GM03348 (cell line): Measurements from ENCODE around the gene RNU1-1.
"Not testable (repeated sequence)": the region's sequence is repeated elsewhere in the genome, so short reads cannot be mapped to it uniquely, and the experiment has no call there.

Source experiments
- DNase-seq: peaks from one replicate; pipeline ENCODE4 v3.0.0; 2012; ENCODE audit warnings: low spot score

The RNU1-1 gene

DNA sequence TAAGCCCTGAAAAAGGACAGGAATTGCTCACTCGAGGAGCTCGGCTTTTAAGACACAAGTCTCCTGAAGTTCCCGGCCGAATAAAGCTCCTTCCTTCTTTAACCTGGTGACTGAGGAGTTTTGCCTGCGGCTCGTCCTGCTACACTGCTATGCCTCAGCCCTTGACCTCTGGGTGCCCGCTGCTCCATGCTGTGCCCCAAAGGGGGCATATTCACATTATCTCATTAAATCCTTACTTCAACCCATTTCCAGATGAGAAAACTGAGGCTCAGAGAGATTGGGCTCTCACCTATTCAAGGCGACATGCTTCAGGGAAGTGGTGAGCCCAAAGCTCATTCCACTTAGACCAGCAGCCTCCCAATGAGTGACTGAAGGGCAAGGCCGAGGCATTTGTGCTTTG lies 20.4 kb downstream of the RNU1-1 start:
- DNase-seq, result not testable (repeated sequence)

DNA sequence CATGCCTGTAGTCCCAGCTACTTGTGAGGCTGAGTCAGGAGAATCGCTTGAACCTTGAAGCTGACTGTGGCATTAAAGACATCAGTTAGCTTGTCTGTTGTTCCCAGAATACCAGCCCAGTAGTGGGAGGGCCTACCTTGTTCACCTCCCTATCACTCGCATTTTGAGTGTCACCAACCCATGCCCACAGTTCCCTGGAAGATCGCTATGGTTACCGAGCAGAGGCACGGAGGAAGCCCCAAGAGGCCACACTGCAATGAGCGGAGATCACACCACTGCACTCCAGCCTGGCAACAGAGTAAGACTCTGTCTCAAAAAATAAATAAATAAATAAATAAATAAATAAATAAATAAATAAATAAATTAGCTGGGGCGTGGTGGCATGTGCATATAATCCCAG lies 21.1 kb downstream of the RNU1-1 start:
- not testable (repeated sequence) for DNase-seq

DNA sequence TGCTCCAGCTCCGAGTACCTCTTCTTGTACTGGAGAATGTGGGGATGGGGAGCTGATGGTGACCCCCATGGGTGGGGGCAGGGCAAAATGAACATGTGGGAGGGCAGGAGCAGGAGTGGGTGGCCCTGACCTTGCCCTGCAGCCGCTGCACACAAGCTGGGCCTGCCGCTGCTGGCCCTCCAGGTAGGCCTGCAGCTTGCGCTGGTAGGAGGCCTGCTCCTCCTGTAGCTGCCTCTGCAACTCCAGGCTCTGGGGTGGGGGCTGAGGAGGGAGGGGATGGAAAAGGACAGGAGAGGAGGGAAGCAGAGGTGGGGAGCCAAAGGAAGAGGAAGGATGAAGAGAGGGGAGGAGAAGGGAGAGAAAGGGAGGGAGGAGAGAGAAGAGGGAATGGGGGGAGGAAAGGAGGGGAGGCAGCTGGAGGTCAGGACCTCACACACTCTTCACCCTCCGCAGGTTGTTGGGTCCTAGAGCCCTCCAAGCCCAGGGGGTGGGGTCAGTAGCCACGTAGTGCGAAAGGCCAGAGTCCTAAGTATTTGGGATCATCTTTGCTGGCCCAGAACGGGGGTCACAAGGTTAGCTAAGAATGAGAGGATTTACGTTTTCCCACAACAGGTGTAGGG lies 22.9 kb downstream of the RNU1-1 start:
- no peak for DNase-seq

DNA sequence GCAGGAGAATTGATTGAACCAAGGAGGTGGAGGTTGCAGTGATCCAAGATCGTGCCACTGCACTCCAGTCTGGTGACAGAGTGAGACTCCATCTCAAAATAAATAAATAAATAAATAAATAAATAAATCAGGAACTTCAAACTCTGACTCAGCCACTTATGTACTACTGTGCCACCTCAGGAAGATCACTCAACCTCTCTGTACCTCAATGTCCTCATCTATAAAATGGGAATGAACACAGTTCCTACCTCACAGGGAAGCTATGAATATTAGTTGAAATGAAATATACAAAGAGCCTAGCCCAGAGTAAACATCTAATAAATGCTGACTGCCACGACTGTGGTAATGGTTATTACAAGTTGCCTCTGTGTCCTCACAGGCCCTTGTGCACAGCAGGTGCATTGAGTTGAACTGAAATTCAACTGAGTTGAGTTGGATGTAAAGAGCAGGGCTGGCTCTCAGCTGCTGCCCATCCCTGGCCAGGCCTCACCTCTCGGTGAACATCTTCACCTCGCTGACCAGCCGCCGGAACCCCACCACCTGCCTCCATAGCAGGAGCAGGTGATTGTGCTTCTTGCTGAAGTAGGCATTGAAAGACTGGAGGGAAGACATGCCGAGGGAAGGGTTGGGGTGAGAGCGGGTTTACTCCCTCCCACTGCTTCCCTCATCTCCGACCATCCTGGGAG lies 24.7 kb downstream of the RNU1-1 start:
- not testable (repeated sequence) for DNase-seq

DNA sequence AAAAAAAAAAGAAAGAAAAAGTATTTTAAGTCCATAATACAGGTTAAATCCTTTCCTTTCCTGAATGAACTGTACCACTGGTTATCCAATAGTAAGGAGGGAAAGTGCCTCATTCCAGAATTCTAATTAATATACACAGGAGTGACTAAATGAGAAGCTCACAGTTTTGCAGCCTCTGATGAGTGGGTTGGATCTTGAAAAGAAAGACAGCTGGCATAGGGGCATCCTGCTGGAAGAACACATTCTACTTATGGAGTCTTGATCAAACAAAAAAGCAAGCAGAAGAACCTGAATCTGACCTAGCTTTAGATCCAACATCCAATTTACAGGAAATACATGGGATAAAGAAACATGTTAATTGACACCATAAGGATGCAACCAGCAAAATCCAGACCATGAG lies 27.1 kb downstream of the RNU1-1 start:
- not testable (repeated sequence) for DNase-seq

DNA sequence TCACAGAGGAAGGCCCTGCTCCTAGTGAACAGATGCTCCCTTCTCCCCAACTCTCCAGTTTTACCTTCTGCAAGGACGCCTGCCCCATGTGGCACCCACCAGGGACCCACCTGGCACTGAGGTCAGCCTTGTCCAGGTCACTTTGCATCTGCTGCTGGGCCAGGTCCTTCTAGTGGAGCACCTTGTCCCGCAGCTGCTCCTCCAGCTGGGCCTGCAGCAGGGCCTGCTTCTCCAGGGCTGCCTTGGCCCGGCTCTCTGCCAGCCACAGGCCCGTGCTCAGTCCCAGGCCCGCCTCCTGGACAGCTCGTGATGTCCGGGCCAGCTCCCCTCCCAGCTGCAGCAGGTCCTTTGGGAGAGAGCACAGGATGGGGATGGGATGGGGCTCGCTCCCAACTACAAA lies 27.8 kb downstream of the RNU1-1 start:
- not testable (repeated sequence) for DNase-seq

DNA sequence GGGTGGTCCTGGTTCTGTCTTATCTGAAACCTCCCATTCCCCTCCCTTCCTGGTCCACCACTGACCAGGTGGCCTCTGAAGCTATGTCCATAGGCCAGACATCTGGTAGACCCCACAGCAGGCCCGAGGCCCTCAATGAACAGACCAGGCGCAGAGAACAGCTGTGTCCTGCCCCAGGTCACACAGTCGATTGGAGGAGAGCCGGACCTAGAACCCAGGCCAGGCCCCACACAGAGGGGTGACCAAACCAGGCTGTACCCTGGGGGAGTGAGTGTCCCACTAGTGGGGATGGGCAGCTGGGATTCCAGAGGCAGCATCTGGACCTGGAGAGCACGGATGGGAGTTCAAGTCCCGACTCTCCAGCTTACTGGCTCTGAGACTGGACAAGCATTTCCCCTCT lies 29.2 kb downstream of the RNU1-1 start:
- no peak for DNase-seq

DNA sequence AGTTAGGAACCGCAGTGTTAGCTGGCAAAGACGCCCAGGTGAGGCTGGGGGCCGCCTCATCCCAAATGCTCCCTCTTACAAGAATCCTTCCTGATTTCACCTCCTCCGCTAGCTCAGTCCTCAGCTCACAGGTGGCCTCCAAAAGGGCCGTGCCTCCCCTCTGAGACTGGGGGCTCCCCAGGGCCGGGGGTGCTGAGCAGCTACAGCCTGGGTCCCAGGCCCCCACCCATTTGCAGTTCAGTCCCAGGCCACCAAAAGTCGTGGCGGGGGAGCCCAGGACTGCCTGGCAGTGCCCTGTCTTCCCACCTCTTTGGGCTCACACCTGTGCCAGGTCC lies 29.6 kb downstream of the RNU1-1 start:
- DNase-seq, result no peak

DNA sequence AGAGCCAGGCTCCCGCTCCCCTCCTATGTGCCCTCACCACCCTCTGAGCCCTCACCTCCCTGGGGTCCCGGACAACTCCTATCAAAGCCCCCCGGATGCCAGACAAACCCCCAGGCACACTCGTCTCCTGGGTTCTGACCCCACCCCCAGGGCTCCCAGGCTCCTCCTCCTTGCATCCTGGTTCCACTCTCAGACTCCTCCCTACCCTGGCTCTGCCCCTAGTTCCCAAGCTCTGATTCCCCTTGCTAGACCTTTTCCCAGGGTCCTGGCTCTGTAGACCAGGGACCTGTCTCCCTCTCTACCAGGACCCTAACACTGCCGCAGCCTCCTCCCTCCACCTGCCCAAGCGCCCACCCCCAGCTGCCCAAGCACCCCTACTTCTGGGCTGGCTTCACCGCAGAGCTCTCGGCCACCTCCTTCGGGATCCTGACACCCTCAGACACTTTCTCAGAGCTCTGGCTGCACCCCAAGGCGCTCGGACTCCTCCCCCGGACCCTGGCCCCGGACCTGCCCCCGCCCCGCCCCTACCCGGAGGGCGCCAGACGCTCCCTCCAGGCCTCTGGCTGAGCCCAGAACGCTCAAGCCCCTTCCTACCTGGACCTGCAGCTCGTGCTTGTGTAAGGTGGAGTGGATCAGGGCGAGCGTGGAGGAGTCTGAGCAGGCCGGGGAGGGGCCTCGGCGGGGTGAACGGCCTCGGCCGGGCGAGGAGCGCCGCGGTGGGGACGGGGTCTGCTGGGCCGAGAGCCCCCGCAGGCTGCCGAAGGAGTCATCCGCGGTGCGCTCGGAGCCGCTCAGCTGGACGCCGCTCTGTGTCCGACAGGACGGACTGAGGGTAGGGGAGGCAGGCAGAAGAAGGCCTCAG lies 30.2 kb downstream of the RNU1-1 start:
- not testable (repeated sequence) for DNase-seq

DNA sequence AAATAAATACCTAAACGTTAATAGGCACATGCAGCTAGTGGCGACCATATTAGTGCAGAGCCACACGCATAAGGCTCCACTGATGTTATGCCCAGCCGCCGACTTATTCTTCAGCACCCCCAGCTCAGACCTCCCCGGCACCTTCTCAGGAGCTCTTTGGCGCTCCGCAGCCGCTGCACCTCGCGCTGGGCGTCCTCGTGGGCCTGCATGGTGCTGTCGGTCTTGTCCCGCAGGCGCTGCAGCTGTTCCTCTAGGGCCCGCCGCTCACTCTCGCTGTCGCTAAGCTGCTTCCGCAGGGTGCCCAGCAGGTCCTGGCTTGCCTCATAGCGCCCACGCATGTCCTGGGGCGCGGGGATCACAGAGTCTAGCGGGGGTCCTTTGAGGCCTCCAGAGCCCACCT lies 30.9 kb downstream of the RNU1-1 start:
- DNase-seq, result not testable (repeated sequence)

DNA sequence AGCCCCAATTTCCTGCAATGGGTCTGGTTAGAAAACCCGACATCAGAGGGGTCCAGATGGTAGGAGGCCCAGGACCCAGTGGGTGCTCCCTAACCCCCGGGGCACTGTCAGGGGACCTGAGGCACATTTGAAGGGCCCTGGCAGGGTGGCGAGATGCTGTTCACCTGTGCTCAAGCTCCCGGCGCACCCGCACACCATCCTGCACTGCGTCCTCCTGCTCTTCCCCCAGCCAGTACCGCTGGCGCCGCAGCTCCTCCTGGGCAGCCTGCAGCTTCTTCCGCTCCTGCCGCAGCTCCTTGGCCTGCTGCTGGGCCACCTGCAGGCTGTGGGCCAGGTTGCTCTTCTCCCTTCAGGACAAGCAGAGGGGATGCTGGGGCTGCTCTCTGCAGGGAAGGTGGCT lies 36.0 kb downstream of the RNU1-1 start:
- no peak for DNase-seq

DNA sequence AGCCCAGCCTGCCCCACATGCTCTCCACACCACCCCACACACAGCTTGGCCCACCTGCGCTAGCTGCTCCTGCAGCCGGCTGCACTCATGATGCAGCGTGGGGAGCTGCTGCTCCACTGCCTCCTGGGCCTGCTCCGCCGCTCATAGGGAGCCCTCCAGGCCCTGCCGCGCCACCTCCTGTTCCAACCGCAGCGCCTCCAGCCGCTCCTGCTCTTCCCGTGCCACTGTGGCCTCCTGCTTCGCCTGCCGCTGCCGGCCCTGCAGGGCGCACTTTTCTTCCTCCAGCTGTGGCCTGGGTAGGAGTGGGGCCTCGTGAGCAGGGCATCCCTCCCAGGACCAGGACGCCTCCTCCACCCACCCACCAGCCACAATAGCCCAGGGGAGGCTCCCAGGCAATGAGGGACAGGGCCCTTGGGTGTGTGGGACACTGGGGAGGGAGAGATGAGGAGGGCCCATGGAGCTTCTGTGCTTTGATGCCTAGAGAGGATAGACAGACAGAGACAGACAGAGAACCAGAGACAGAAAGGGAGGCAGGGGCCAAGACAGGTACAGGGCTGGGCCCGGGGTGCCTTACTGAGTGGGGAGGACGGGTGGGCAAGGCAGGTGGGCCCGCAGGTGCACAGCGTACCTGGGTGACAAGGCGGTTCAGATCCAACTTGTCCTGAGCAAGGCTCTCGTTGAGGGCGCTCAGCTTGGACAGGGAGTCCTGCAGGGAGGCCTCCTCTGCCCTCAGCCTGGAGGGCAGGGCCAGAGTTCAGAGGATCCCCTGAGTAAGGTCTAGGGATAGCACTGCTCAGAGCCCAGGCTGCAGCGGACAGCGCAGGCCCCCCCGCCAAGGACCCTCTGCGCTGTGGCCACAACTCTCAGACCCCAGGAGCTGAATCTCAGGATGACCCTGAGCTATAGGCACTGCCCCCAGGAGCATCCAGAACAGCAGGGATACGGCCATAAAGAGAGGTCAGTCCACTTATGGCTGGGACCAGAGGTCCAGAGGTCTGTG lies 38.0 kb downstream of the RNU1-1 start:
- not testable (repeated sequence) for DNase-seq

DNA sequence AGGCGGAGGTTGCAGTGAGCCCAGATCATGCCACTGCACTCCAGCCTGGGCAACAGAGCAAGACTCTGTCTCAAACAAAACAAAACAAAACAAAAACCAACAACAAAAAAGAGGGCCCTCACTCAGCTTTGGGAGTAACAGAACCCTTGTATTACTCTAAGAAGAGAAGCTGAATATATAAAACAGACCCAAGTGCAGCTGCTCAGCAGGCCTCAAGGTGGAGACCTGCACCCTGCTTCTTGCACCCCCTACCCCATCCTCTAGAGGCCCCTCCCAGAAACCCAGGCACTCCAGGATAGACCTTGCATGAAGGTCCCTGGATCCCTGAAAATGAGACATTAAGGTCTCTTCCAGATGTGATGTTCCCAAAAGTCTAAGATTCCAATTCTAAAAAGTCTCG lies 39.2 kb downstream of the RNU1-1 start:
- not testable (repeated sequence) for DNase-seq

DNA sequence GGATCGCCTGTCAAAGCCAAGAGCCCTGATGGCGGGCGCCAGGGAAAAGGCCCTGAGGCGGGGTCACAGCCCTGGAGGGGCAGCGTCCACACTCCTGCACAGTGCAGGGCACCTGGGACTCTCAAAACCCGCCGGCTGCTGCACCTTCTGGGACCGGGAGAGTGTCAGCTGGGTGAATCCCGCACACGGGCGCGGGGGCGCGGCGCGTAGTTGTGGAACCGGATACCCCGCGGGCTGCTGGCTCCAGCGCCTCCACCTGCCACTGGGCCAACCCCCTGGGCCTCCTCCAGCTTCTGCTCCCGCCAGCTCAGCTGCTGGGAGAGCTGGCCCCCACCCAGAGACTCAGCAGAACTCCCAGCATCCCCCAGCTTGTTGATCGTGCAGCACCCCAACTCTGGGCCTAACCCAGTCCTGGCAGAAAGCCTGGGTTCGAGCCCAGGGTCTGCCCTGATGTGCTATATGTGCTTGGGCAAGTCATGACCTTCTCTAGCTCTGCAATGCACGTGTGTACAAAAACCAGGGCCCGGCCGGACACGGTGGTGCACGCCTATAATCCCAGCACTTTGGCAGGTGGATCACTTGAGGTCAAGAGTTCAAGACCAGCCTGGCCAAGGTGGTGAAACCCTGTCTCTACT lies 39.8 kb downstream of the RNU1-1 start:
- DNase-seq, result no peak

DNA sequence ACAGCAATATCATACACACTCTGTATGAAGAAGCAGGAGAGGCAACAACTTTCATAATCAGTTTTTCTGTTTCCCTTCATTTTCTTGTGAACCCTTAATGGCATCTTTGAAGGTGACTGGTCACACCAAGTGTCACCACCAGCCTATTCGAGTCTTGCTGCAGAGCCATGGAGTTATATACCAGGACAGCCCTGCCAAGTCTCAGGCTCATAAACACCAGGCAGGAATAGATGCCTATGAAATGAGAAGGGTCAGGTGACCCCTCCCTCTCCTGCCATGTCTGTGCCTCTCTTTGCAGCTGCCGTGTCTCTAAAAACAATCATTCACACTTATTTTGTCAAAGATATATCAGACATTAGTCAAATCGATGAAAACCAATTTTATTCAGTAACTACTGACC lies 45.5 kb downstream of the RNU1-1 start:
- DNase-seq, result no peak

DNA sequence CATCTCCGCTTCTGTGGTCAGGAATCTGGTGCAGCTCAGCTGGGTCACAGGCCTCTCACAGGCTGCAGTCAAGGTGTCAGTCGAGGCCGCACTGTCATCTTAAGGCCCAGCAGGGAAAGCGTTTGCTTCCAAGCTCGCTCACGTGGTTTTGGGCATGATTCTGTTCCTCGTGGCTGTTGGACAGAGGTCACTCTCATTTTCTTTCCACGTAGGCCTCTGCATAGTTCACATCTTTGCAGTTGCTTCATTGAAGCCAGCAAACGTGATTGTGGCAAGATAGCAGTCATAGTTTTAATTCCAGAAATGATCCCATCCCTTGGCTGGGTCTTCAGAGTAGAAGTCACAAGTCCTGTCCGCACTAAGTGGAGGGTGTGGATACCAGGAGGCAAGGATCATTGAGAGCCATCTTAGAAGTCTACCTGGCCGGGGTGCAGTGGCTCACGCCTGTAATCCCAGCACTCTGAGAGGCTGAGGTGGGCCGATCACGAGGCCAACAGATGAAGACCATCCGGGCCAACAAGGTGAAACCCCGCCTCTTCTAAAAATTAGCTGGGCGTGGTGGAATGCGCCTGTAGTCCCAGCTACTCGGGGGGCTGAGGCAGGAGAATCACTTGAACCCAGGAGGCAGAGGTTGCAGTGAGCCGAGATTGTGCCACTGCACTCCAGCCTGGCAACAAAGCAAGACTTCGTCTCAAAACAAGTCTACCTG lies 49.0 kb downstream of the RNU1-1 start:
- DNase-seq, result no peak
